ENCODE measurements around the gene SLC18A3. TPM values are rescaled to one million over a fixed set of nuclear protein-coding genes. Genes with fewer than 3 reads are reported as not detected.

SLC18A3 gene
- total RNA-seq, 1 experiment from 2014 or later = not detected

- intact Hi-C loops (cut with micrococcal nuclease) = loop anchor here (1.0 to 10.0 kb wide), 9 partner anchors 41 to 1469 kb away; partner anchors contain the start of gene ERCC6
- no peak overlapping the region for H3K4me3 ChIP-seq (ENCODE audit: low read length)
- POLR2A ChIA-PET (ENCODE audit: unreplicated experiment) = no interaction called here
- no peaks in the 10 kb centered on the region for H3K79me2 ChIP-seq (ENCODE audit: low read length)
- H3K27me3 ChIP-seq (ENCODE audit: low read length) = no peaks in the 10 kb centered on the region
- DNase-seq (no peak), ATAC-seq (no peak)
- TF ChIP-seq CTCF (conservative IDR thresholded peaks at IDR 0.05; ENCODE audit: low read depth, low read length) (no peak), EZH2phosphoT487 (IDR thresholded peaks at IDR 0.05; ENCODE audit: borderline replicate concordance, low read length) (no peak)
- no peaks in the 10 kb centered on the region for H3K9me3 ChIP-seq (ENCODE audit: low read length)
- CTCF ChIA-PET = interaction anchor here (0.8 to 1.4 kb wide), 4 partner anchors 42 to 187 kb away, joined by 3 to 7 read pairs (median 6); partner anchors contain the start of gene ERCC6
- H3K4me1 ChIP-seq (ENCODE audit: insufficient read depth, low read length) = peaks cover 8% of the 10 kb centered on the region; the same call in 1 of the 2 replicates
- H2AFZ ChIP-seq (ENCODE audit: low read length) = no peak overlapping the region
- no TSS peak for BruUV-seq (replicated peaks)
- H3K9me2 ChIP-seq (replicated peaks; ENCODE audit: low read length) = no peaks in the 10 kb centered on the region
- no peaks in the 10 kb centered on the region for H3K36me3 ChIP-seq (ENCODE audit: low read depth, low read length)
- no peaks in the 10 kb centered on the region for H3F3A ChIP-seq (ENCODE audit: low read length, unreplicated experiment)
- H3K9ac ChIP-seq (ENCODE audit: low read length) = no peak overlapping the region
- no peak overlapping the region for H3K27ac ChIP-seq (ENCODE audit: low read length)
- H3K4me2 ChIP-seq (ENCODE audit: low read length) = no peak overlapping the region; the same call in 1 of the 2 replicates
- H4K20me1 ChIP-seq (ENCODE audit: low read length) = no peaks in the 10 kb centered on the region
Observed at GRCh38 chr10:49593998-49594397, 16.1 kb upstream of the SLC18A3 start.

DNA sequence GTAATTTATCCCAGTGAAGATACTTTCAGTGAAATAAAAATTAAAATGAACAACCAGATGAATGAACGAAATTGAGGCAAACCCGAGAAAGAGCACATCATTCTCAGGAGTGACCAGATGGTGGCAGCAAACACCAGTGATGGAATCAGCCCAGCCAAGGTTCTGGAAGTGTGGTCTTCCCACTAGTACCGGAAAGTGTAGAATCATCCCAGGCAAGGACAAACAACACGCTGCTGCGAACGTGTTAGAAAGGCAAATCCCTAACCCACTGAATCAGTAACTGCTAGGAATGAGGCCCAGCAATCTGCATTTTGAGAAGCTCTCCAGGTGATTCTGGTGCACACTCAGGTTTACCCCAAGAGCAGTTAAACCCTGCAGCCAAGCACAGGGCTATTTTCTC lies 15.5 kb upstream of the SLC18A3 start:
- no peaks in the 10 kb centered on the region for H3K36me3 ChIP-seq (ENCODE audit: low read depth, low read length)
- no peak overlapping the region for H3K4me3 ChIP-seq (ENCODE audit: low read length)
- peak; percentile 98 for DNase-seq
- H3K9me3 ChIP-seq (ENCODE audit: low read length) = no peaks in the 10 kb centered on the region
- intact Hi-C loops (cut with micrococcal nuclease) = loop anchor here (1.0 to 10.0 kb wide), 8 partner anchors 42 to 1469 kb away; no protein-coding TSS in a partner anchor
- H3K79me2 ChIP-seq (ENCODE audit: low read length) = no peaks in the 10 kb centered on the region
- no peaks in the 10 kb centered on the region for H3K9me2 ChIP-seq (replicated peaks; ENCODE audit: low read length)
- H3F3A ChIP-seq (ENCODE audit: low read length, unreplicated experiment) = no peaks in the 10 kb centered on the region
- no peaks in the 10 kb centered on the region for H3K27me3 ChIP-seq (ENCODE audit: low read length)
- CTCF ChIA-PET = interaction anchor here (1.1 kb wide), 1 partner anchor 56 kb away, joined by 7 read pairs; the partner anchor contains the start of gene ERCC6
- peak; percentile 68 for ATAC-seq
- TF ChIP-seq CTCF (conservative IDR thresholded peaks at IDR 0.05; ENCODE audit: low read depth, low read length) = peak; percentile 100
- TF ChIP-seq EZH2 (IDR thresholded peaks at IDR 0.05; ENCODE audit: low read length, unreplicated experiment) = no peak
- no peaks in the 10 kb centered on the region for H4K20me1 ChIP-seq (ENCODE audit: low read length)
- no peak overlapping the region for H3K9ac ChIP-seq (ENCODE audit: low read length)
- peaks cover 8% of the 10 kb centered on the region; the same call in 1 of the 2 replicates for H3K4me1 ChIP-seq (ENCODE audit: insufficient read depth, low read length)
- BruUV-seq (replicated peaks) = no TSS peak
- H3K27ac ChIP-seq (ENCODE audit: low read length) = no peak overlapping the region
- POLR2A ChIA-PET (ENCODE audit: unreplicated experiment) = interaction anchor here (0.6 kb wide), 1 partner anchor 70 kb away, joined by 3 read pairs; no protein-coding TSS in a partner anchor
- H2AFZ ChIP-seq (ENCODE audit: low read length) = peak overlapping the region; percentile 58
- H3K4me2 ChIP-seq (ENCODE audit: low read length) = peak overlapping the region; percentile 49

- TF ChIP-seq CTCF (conservative IDR thresholded peaks at IDR 0.05; ENCODE audit: low read depth, low read length) = no peak
- no peak for TF ChIP-seq EZH2phosphoT487 (IDR thresholded peaks at IDR 0.05; ENCODE audit: borderline replicate concordance, low read length)
- no peak overlapping the region for H3K4me3 ChIP-seq (ENCODE audit: low read length)
- no peak overlapping the region for H3K9ac ChIP-seq (ENCODE audit: low read length)
- H3K79me2 ChIP-seq (ENCODE audit: low read length) = no peaks in the 10 kb centered on the region
- H4K20me1 ChIP-seq (ENCODE audit: low read length) = no peaks in the 10 kb centered on the region
- no peak overlapping the region for H3K27ac ChIP-seq (ENCODE audit: low read length)
- H3F3A ChIP-seq (ENCODE audit: low read length, unreplicated experiment) = no peaks in the 10 kb centered on the region
- ChIA-PET CTCF (interaction anchor here (1.1 kb wide), 1 partner anchor 56 kb away, joined by 7 read pairs; the partner anchor contains the start of gene ERCC6), POLR2A (ENCODE audit: unreplicated experiment) (interaction anchor here (0.6 to 0.7 kb wide), 2 partner anchors 71 to 195 kb away, joined by 3 to 9 read pairs; no protein-coding TSS in a partner anchor)
- intact Hi-C loops (cut with micrococcal nuclease) = loop anchor here (2.0 to 10.0 kb wide), 4 partner anchors 42 to 630 kb away; no protein-coding TSS in a partner anchor
- H3K27me3 ChIP-seq (ENCODE audit: low read length) = no peaks in the 10 kb centered on the region
- H2AFZ ChIP-seq (ENCODE audit: low read length) = peak overlapping the region; percentile 58
- no peak for ATAC-seq
- H3K4me2 ChIP-seq (ENCODE audit: low read length) = peak overlapping the region; percentile 49
- no peaks in the 10 kb centered on the region for H3K36me3 ChIP-seq (ENCODE audit: low read depth, low read length)
- H3K4me1 ChIP-seq (ENCODE audit: insufficient read depth, low read length) = peaks cover 8% of the 10 kb centered on the region; the same call in 1 of the 2 replicates
- H3K9me2 ChIP-seq (replicated peaks; ENCODE audit: low read length) = no peaks in the 10 kb centered on the region
- BruUV-seq (replicated peaks) = no TSS peak
- DNase-seq = no peak
- H3K9me3 ChIP-seq (ENCODE audit: low read length) = no peaks in the 10 kb centered on the region
Observed at GRCh38 chr10:49595003-49595712, 15.0 kb upstream of the SLC18A3 start.

Measured in PC-3 (cell line).